DND-41 (cell line): ENCODE measurements around the gene SOX13.

Experiments used
- ATAC-seq: fragments of 200-7000 bp; cut with Tn5 transposase; 3 replicates; pipeline ENCODE4 v1.9.1; 2021; ENCODE audit warnings: low read depth; ENCODE audit not compliant: insufficient read depth
- DNase-seq: peaks from one replicate; pipeline ENCODE4 v3.0.0-alpha.2; 2020
- H2AFZ ChIP-seq: 2 replicates; pipeline ENCODE4 v1.6.0; 2012; ENCODE audit warnings: low read depth, low read length
- H3K27ac ChIP-seq: 2 replicates; pipeline ENCODE4 v1.5.1; 2012; ENCODE audit warnings: low read length, inconsistent platforms
- H3K27me3 ChIP-seq: fragments of 200-600 bp; sonication (generic); 2 replicates; pipeline ENCODE4 v1.6.0; 2012; ENCODE audit warnings: low read length, mild to moderate bottlenecking, inconsistent platforms; ENCODE audit not compliant: insufficient read depth, poor library complexity
- H3K36me3 ChIP-seq: 2 replicates; pipeline ENCODE4 v1.5.1; 2012; ENCODE audit warnings: low read length, inconsistent platforms; ENCODE audit not compliant: insufficient read depth
- H3K4me1 ChIP-seq: 2 replicates; pipeline ENCODE4 v1.5.1; 2012; ENCODE audit warnings: mild to moderate bottlenecking, low read length; ENCODE audit not compliant: insufficient read depth
- H3K4me2 ChIP-seq: 2 replicates; pipeline ENCODE4 v1.6.0; 2012; ENCODE audit warnings: mild to moderate bottlenecking, moderate library complexity, low read length, inconsistent platforms; ENCODE audit not compliant: insufficient read depth
- H3K4me3 ChIP-seq, 2 experiments: fragments of 200-600 bp in 1 of 2; shearing (Covaris generic) in 1 of 2; 2 replicates each; pipeline ENCODE4 v1.5.1; 2012 to 2016; ENCODE audit warnings: inconsistent platforms in 2 of 2, low read length in 2 of 2, mild to moderate bottlenecking in 2 of 2, low read depth in 1 of 2, moderate library complexity in 1 of 2
- H3K79me2 ChIP-seq: 2 replicates; pipeline ENCODE4 v1.6.0; 2012; ENCODE audit warnings: low read length, inconsistent platforms; ENCODE audit not compliant: insufficient read depth
- H3K9ac ChIP-seq: 2 replicates; pipeline ENCODE4 v1.6.0; 2012; ENCODE audit warnings: low read depth, mild to moderate bottlenecking, inconsistent platforms, low read length, moderate library complexity
- H3K9me3 ChIP-seq: 2 replicates; pipeline ENCODE4 v1.5.1; 2012; ENCODE audit warnings: low read length, moderate library complexity, mild to moderate bottlenecking, inconsistent platforms; ENCODE audit not compliant: insufficient read depth, severe bottlenecking
- H4K20me1 ChIP-seq: 2 replicates; pipeline ENCODE4 v1.6.0; 2012; ENCODE audit warnings: low read length; ENCODE audit not compliant: insufficient read depth
- EZH2 ChIP-seq: IDR thresholded peaks from 3 replicates; pipeline ENCODE4 v1.6.1; 2012; ENCODE audit warnings: borderline replicate concordance, low read depth, mild to moderate bottlenecking, moderate library complexity, low read length, inconsistent platforms; ENCODE audit not compliant: severe bottlenecking
- TF ChIP-seq, protein P1 (sequence below): IDR thresholded peaks from 2 replicates; pipeline ENCODE4 v1.5.1; 2012; ENCODE audit warnings: borderline replicate concordance, low read length, moderate library complexity, mild to moderate bottlenecking; ENCODE audit not compliant: poor library complexity, severe bottlenecking; ENCODE audit errors: extremely low read depth

Gene SOX13

DNA sequence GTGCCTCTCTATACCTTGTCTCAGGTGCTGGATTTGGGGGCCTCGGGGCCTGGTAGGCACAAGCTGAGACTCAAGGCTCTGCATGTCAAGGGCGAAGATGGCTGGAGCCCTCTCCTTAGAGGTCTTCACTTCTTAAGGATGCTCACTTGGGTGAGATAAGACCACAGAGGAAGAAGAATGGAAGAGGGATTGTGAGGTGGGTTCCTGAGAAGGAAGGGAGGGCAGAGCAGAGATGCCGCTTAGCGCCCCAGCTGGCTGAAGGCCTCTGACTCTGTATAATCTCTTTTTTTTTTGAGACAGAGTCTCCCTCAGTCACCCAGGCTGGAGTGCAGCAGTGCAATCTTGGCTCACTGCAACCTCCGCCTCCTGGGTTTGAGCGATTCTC lies 32.2 kb downstream of the SOX13 start:
- H3K4me1 ChIP-seq, result peaks cover 15% of the 10 kb centered on the region
- no peaks in the 10 kb centered on the region for H4K20me1 ChIP-seq
- no peak overlapping the region for H3K4me3 ChIP-seq
- no peak overlapping the region for H3K9ac ChIP-seq
- H3K9me3 ChIP-seq, result no peaks in the 10 kb centered on the region
- no peak overlapping the region for H2AFZ ChIP-seq
- TF ChIP-seq, protein P1, sequence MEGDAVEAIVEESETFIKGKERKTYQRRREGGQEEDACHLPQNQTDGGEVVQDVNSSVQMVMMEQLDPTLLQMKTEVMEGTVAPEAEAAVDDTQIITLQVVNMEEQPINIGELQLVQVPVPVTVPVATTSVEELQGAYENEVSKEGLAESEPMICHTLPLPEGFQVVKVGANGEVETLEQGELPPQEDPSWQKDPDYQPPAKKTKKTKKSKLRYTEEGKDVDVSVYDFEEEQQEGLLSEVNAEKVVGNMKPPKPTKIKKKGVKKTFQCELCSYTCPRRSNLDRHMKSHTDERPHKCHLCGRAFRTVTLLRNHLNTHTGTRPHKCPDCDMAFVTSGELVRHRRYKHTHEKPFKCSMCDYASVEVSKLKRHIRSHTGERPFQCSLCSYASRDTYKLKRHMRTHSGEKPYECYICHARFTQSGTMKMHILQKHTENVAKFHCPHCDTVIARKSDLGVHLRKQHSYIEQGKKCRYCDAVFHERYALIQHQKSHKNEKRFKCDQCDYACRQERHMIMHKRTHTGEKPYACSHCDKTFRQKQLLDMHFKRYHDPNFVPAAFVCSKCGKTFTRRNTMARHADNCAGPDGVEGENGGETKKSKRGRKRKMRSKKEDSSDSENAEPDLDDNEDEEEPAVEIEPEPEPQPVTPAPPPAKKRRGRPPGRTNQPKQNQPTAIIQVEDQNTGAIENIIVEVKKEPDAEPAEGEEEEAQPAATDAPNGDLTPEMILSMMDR, result no peak
- no peak for TF ChIP-seq EZH2
- no peaks in the 10 kb centered on the region for H3K36me3 ChIP-seq
- no peaks in the 10 kb centered on the region for H3K79me2 ChIP-seq
- peak; percentile 54 for ATAC-seq
- H3K4me2 ChIP-seq, result no peak overlapping the region; the same call in 1 of the 2 replicates
- DNase-seq, result no peak
- H3K27ac ChIP-seq, result no peak overlapping the region
- no peaks in the 10 kb centered on the region for H3K27me3 ChIP-seq

DNA sequence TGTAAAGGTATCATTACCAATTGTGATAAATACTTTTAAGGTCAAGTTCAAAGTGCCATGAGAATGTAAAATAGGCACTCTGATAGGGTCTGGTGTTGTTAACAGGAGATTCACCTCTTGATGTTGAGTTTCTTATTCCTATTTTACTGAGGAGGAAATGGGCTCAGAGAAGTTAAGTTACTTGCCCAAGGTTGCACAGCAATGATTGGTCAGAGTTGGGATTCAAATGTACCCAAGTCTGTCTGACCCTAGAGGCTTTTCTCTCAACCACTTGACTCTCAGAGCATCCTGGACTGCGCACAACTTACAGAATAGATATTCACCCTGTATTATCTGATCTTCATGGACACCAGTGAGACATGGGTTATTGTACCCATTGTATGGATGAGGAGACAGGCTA lies 33.9 kb downstream of the SOX13 start:
- H3K4me3 ChIP-seq, result no peak overlapping the region
- no peak for TF ChIP-seq EZH2
- TF ChIP-seq, protein P1, result no peak
- no peaks in the 10 kb centered on the region for H4K20me1 ChIP-seq
- no peak overlapping the region for H3K9ac ChIP-seq
- no peaks in the 10 kb centered on the region for H3K79me2 ChIP-seq
- H3K4me2 ChIP-seq, result no peak overlapping the region
- no peaks in the 10 kb centered on the region for H3K36me3 ChIP-seq
- H3K27me3 ChIP-seq, result no peaks in the 10 kb centered on the region
- no peak for DNase-seq
- H3K9me3 ChIP-seq, result no peaks in the 10 kb centered on the region
- ATAC-seq, result no peak
- H2AFZ ChIP-seq, result no peak overlapping the region
- H3K27ac ChIP-seq, result no peak overlapping the region
- peaks cover 15% of the 10 kb centered on the region for H3K4me1 ChIP-seq

DNA sequence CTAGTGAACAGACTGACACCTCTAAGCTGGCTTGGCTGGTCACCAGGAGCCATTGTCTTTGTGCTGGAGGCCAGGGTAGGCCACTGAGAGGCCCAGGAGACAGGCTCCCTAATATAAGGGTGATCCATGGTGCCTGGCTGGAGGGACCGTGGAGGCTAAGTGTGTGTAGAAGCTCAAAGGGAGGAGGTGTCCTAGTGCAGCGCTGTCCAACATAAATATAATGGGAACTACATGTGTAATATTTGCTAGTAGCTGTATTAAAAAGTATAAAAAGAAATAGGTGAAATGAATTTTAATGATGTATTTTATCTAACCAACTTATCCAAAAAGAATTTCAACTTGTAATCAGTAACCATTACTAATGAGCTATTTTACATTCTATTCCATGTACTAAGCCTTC lies 35.0 kb downstream of the SOX13 start:
- Histone ChIP-seq H3K27ac (no peak overlapping the region), H3K4me1 (peaks cover 15% of the 10 kb centered on the region)

More for the DNA sequence above, 35.0 kb downstream of the SOX13 start:
- Histone ChIP-seq H3K27me3 (no peaks in the 10 kb centered on the region), H3K36me3 (no peaks in the 10 kb centered on the region), H2AFZ (no peak overlapping the region), H3K4me2 (no peak overlapping the region), H3K9me3 (no peaks in the 10 kb centered on the region), H3K4me3 (no peak overlapping the region), H3K79me2 (no peaks in the 10 kb centered on the region), H4K20me1 (no peaks in the 10 kb centered on the region), H3K9ac (no peak overlapping the region)
- ATAC-seq (no peak), DNase-seq (no peak)
- TF ChIP-seq, protein P1, result no peak
- TF ChIP-seq EZH2, result no peak
